Measurements from ENCODE around the gene RAB31. TPM values are rescaled to one million over a fixed set of nuclear protein-coding genes. Genes with fewer than 3 reads are reported as not detected.

The RAB31 gene
- total RNA-seq, 4 donors from 2014 or later = 17.4 to 76.0 (median 45.0) TPM

- Histone ChIP-seq H3K4me1 (peaks cover 0 to 24% (median 0%) of the 10 kb centered on the region in 3 donors), H3K9me3 (no peaks in the 10 kb centered on the region), H3K36me3 (no peaks in the 10 kb centered on the region), H3K4me3 (no peak overlapping the region), H3K27ac (peak overlapping the region in 1 of 4 donors; percentile 38), H3K27me3 (no peaks in the 10 kb centered on the region)
- TF ChIP-seq POLR2A (IDR thresholded peaks at IDR 0.05) (no peak), CTCF (IDR thresholded peaks at IDR 0.05) (no peak)
- WGBS, 2 donors = 78 to 79% methylated on average over 8 of the region's 11 CpGs
- no peak for DNase-seq
- intact Hi-C loops (cut with DNase I) = no loop called here
These were observed 6.3 kb upstream of the RAB31 start for GRCh38 chr18:9701609-9702349.

GRCh38 chr18:9704233-9705118 is 3.6 kb upstream of the RAB31 start:
- no peaks in the 10 kb centered on the region for H3K9me3 ChIP-seq
- intact Hi-C loops (cut with DNase I) = no loop called here

GRCh38 chr18:9705183-9705829 is 2.8 kb upstream of the RAB31 start:
- H3K27me3 ChIP-seq = no peaks in the 10 kb centered on the region
- 48 to 54% methylated on average over 6 of the region's 6 CpGs for WGBS, 2 donors
- no peaks in the 10 kb centered on the region for H3K36me3 ChIP-seq
- TF ChIP-seq CTCF (IDR thresholded peaks at IDR 0.05) = no peak
- TF ChIP-seq POLR2A (IDR thresholded peaks at IDR 0.05) = no peak
- H3K27ac ChIP-seq = no peak overlapping the region
- H3K9me3 ChIP-seq = no peaks in the 10 kb centered on the region
- no peak for DNase-seq
- H3K4me1 ChIP-seq = peaks cover 6 to 51% (median 9%) of the 10 kb centered on the region in 3 donors
- intact Hi-C loops (cut with DNase I) = no loop called here
- H3K4me3 ChIP-seq = no peak overlapping the region

More at GRCh38 chr18:9704233-9705118, 3.6 kb upstream of the RAB31 start:
- WGBS, 2 donors = 71 to 85% methylated on average over 11 of the region's 11 CpGs
- Histone ChIP-seq H3K4me3 (no peak overlapping the region), H3K27ac (no peak overlapping the region), H3K27me3 (no peaks in the 10 kb centered on the region), H3K4me1 (peaks cover under 1 to 43% (median 3%) of the 10 kb centered on the region in 3 donors), H3K36me3 (no peaks in the 10 kb centered on the region)
- TF ChIP-seq CTCF (IDR thresholded peaks at IDR 0.05) (no peak), POLR2A (IDR thresholded peaks at IDR 0.05) (no peak)
- no peak for DNase-seq

- no peaks in the 10 kb centered on the region for H3K9me3 ChIP-seq
- TF ChIP-seq POLR2A (IDR thresholded peaks at IDR 0.05) (no peak), CTCF (IDR thresholded peaks at IDR 0.05) (no peak)
- no peak for DNase-seq
- intact Hi-C loops (cut with DNase I) = no loop called here
- 72 to 83% methylated on average over 12 of the region's 12 CpGs for WGBS, 2 donors
- H3K4me1 ChIP-seq = peaks cover 6 to 59% (median 16%) of the 10 kb centered on the region in 3 donors
- peak overlapping the region in 3 of 4 donors; percentile 88 to 92 (median 91) for H3K27ac ChIP-seq
- no peak overlapping the region for H3K4me3 ChIP-seq
- H3K36me3 ChIP-seq = no peaks in the 10 kb centered on the region
- H3K27me3 ChIP-seq = no peaks in the 10 kb centered on the region
These were observed 1.8 kb upstream of the RAB31 start for GRCh38 chr18:9706081-9706935.
